ENCODE results near the gene CCDC171. TPM values are rescaled to one million over a fixed set of nuclear protein-coding genes. Genes with fewer than 3 reads are reported as not detected.

Gene CCDC171
- 1 to 10 TPM; 2.3 TPM for total RNA-seq

- Histone ChIP-seq H3K4me1 (no peaks in the 10 kb centered on the region), H3K36me3 (no peaks in the 10 kb centered on the region), H3K4me3 (peak within 1 kb of the TSS; percentile 73), H3K9me3 (no peaks in the 10 kb centered on the region), H3K27ac (peak within 1 kb of the TSS; percentile 76), H3K27me3 (no peaks in the 10 kb centered on the region), H3K9ac (ENCODE audit: low read depth in 2 of 2, low read length in 2 of 2) (peak within 1 kb of the TSS; percentile 84 to 86)
- no peak for TF ChIP-seq CTCF (IDR thresholded peaks at IDR 0.05)
- intact Hi-C loops (cut with DNase I) = no loop called here
- DNase-seq = peak; percentile 95
These were observed at the start of gene CCDC171 for GRCh38 chr9:15552636-15553527. Gene CCDC171, plus strand, starts transcription at chr9:15553043. Its CDS starts 11,046 bp downstream, at chr9:15564089.

GRCh38 chr9:15505921-15506320 is 46.9 kb upstream of the CCDC171 start:
- DNase-seq = no peak
- no peak overlapping the region for H3K9ac ChIP-seq (ENCODE audit: low read depth in 2 of 2, low read length in 2 of 2)
- H3K27ac ChIP-seq = no peak overlapping the region
- H3K36me3 ChIP-seq = no peaks in the 10 kb centered on the region
- TF ChIP-seq CTCF (IDR thresholded peaks at IDR 0.05) = no peak
- no peak overlapping the region for H3K4me3 ChIP-seq
- H3K4me1 ChIP-seq = no peaks in the 10 kb centered on the region
- intact Hi-C loops (cut with DNase I) = no loop called here
- H3K9me3 ChIP-seq = no peaks in the 10 kb centered on the region
- H3K27me3 ChIP-seq = no peaks in the 10 kb centered on the region

GRCh38 chr9:15509931-15510788 is 42.7 kb upstream of the CCDC171 start:
- peak overlapping the region; percentile 98 for H3K4me3 ChIP-seq
- peak; percentile 56 for DNase-seq
- no peak for TF ChIP-seq CTCF (IDR thresholded peaks at IDR 0.05)
- no peaks in the 10 kb centered on the region for H3K9me3 ChIP-seq
- intact Hi-C loops (cut with DNase I) = loop anchor here (5.0 kb wide), 1 partner anchor 37 kb away; no protein-coding TSS in a partner anchor
- peak overlapping the region; percentile 64 to 85 for H3K9ac ChIP-seq (ENCODE audit: low read depth in 2 of 2, low read length in 2 of 2)
- peak overlapping the region; percentile 93 for H3K27ac ChIP-seq
- H3K4me1 ChIP-seq = no peaks in the 10 kb centered on the region
- H3K27me3 ChIP-seq = no peaks in the 10 kb centered on the region
- no peaks in the 10 kb centered on the region for H3K36me3 ChIP-seq

GRCh38 chr9:15510789-15511575 is 41.9 kb upstream of the CCDC171 start, which contains the start of gene PSIP1:
Gene PSIP1, minus strand, starts transcription at chr9:15510970. Its CDS starts 782 bp downstream, at chr9:15510188.
- Histone ChIP-seq H3K36me3 (no peaks in the 10 kb centered on the region), H3K9ac (ENCODE audit: low read depth in 2 of 2, low read length in 2 of 2) (peak within 1 kb of the TSS; percentile 64 to 85), H3K4me1 (no peaks in the 10 kb centered on the region), H3K9me3 (no peaks in the 10 kb centered on the region), H3K27ac (peak within 1 kb of the TSS; percentile 93), H3K27me3 (no peaks in the 10 kb centered on the region), H3K4me3 (peak within 1 kb of the TSS; percentile 98)
- intact Hi-C loops (cut with DNase I) = loop anchor here (5.0 kb wide), 1 partner anchor 36 kb away; no protein-coding TSS in a partner anchor
- TF ChIP-seq CTCF (IDR thresholded peaks at IDR 0.05) = no peak
- peak; percentile 85 for DNase-seq

Data from colonic mucosa (tissue), 4 donors.